ENCODE measurements around the gene PRKACB.
"Not testable (repeated sequence)": the region's sequence is repeated elsewhere in the genome, so short reads cannot be mapped to it uniquely, and the experiment has no call there.

The PRKACB gene

DNA sequence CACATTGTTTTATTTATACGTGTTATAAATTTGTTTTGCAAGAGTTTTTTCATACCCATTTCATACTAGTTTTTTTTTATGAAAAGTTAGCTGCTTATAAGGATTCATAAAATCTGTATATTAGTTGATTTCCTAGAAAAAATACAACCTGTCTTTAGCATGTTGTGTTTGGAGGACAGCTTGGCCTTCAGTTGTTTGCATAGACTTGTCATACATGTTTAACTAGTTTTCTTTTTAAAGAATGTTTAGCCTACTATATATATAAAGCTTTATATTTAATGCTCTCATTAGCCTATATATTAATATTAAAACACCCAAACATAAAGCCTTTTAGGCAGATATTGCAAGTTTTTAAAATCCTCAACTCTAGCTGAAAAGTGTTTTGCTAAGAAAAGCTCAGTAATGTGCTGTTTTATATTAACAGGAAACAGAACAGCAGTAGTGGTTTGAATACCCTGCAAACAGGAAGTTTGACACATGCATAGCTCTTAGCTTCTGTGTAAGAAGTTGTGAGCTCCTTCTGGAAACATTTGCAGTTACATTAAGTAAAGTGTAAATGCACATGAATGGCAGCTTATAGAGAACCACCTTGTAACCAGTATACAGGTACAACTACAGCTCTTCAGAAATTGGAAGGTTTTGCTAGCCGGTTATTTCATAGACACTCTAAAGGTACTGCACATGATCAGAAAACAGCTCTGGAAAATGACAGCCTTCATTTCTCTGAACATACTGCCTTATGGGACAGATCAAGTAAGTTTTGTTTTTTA is at the start of gene PRKACB:
PRKACB (plus strand) TSS at position 476 of the 770 bp plus-strand sequence; CDS start at position 567, 91 bp downstream.
- peak; percentile 20 for DNase-seq

DNA sequence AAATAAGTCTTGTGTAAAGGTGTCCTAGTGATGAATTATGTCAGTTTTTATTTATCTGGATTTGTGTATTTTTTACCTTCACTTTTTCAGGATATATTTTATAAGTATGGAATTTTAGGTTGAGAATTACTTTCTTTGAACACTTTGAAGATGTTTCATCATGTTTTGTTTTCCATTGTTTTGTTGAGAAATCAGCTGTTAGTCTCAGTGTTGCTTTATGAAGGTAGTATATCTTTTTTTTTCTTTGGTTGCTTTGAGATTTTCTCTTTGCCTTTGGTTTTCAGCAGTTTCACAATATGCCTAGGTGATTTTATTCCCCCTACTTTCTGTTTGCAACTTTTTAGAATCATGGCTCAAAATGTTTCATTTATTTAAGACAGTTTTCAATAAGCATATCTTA is 48.8 kb upstream of the PRKACB start:
- no peak for DNase-seq

DNA sequence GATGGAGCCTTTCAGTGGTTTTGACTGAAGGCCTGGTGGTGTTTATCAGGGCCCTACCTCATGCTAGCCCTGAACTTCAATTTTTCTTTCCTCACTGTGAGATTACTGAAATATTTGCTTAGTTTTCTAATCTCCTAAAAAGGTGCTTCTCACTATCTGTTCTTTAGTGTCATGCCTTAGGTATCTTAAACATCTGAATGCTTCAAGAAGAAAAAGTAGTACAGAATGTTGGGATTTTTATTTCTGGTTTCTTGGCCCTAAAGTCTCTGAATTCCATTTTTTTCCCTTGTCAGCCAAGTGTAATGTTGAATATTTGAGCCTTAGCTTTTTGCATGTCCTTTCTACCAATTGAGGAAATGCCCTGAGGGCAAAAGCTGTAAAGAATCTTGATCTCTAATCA is 47.9 kb upstream of the PRKACB start:
- no peak for DNase-seq

DNA sequence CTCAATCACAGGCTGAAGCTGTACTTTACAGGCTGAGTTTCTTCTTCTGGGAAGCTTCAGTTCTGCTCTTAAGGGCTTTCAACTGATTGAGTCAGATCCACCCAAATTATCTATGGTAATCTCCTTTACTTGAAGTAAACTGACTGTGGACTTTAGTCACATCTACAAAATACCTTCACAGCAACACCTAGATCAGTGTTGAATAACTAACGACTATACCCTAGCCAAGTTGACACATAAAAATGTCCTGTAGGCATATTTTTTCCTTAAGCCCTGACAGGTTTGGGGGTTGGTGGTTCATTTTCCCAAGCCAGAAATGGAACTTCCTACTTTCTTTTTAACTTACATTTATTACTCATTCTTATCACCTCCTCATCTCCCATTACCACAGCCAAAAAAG is 42.9 kb upstream of the PRKACB start:
- DNase-seq = no peak

DNA sequence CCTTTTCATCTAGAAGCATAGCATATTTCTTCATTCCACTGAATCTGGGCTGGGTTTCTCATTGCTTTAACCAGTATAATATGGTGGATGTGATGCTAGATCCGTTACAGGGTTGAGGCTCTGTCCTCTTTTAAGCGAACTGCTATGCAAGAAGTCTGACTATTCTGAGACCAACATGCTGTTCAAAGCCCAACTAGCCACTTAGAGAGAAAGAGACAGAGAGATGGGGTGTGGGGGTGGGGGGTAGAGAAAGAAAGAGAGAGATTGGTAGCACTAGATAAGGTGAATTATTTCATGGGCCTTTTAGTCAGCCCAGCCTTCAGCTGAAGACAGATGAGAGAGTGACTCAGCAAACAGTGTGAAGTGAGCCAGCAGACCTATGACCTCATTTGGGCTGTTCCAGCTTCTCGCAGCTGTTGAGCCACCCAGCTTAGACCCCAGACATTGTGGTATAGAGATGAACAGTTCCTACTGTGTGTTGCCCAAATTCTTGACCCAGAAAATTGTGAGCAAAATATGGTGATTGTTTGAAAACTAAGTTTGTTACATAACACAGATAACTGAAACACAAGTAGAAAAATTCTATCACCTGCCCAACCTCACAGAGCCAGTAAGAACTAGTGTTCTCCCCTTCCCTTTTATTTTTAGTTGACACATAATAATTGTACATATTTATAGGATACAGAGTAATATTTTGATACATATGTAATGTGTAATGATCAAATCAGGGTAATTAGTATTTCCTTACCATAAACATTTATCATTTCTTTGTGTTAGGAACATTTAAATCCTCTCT is 40.7 kb upstream of the PRKACB start:
- no peak for DNase-seq

DNA sequence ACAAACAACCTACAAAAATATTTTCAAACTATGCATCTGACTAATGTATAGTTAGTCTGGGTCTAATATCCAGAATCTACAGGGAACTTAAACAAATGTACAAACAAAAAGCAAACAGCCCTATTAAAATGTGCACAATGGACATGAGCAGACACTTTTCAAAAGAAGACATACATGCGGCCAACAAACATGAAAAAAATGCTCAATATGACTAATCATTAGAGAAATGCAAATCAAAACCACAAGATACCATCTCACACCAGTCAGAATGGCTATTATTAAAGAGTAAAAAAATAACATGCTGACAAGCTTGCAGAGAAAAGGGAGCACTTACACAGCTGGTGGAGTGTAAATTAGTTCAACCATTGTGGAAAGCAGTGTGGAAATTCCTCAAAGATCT is 36.5 kb upstream of the PRKACB start:
- not testable (repeated sequence) for DNase-seq

DNA sequence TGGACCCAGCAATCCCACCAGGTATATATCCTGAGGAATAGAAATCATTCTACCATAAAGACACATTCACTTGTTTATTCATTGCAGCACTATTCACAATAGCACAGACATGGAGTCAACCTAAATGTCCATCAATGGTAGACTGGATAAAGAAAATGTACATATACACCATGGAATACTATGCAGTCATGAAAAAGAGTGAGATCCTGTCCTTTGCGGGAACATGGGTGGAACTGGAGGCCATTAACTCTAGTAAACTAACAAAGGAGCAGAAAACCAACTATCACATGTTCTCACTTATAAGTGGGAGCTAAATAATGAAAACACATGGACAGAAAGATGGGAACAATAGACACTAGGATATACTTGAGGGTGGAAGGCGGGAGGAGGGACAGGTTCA is 36.1 kb upstream of the PRKACB start:
- DNase-seq = no peak

DNA sequence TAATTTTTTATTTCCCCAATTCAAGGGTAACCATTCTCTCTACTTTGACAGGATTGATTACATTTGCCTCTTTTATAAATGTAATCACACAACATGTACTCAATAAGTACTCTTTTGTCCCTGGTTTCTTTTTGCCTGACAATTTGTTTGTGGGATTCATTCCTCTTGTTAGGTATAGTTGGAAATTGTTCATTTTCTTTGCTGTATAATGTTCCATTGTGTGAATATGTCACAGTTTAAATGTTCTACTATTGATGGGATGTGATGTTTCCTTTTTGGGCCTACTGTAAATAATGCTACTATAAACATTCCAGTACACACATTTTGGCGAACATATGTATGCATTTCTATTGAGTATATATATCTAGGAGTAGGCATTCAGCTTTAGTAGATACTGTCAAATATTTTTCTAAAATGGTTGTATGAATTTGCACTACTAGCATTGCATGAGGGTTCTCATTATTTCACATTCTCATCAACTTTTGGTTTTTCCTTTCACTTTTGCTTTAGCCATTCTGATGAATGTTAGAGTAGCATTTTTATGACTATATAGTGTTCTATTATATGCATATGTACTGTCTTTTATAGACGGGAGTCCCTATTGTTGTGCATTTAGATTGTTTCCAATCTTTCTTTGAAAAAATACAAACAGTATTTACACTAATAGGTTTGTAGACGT is 35.0 kb upstream of the PRKACB start:
- no peak for DNase-seq

DNA sequence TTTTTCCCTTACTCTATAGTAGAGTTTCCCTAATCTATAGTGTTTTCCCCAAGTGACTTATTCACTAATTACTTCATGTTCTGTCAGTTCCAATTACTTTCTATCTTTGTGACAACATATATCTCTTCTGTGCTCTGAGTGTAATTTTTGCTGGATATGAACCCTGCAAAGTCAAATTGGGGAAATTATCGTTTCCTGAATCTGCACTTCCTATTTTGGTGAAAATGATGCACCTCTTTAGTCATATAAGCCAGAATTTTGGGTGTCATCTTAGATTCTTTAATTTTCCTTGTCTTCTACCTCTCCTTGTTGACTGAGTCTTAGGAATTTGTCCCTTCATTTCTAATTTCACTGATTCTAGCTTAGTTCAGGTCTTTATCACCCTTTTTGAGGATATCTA is 33.4 kb upstream of the PRKACB start:
- no peak for DNase-seq

DNA sequence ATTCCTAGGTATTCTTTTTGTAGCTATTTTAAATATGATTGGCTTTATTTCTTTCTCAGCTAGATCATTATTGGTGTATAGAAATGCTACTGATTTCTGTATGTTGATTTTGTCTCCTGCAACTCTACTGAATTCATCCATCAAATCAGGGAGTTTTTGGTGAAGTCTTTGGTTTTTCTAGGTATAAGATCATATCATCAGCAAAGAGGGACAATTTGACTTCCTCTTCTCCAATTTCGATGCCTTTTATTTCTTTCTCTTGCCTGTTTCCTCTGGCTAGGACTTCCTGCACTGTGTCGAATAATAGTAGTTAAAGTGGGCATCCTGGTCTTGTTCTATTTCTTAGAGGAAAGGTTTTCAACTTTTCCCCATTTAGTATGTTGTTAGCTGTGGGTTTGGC is 27.5 kb upstream of the PRKACB start:
- DNase-seq = no peak

DNA sequence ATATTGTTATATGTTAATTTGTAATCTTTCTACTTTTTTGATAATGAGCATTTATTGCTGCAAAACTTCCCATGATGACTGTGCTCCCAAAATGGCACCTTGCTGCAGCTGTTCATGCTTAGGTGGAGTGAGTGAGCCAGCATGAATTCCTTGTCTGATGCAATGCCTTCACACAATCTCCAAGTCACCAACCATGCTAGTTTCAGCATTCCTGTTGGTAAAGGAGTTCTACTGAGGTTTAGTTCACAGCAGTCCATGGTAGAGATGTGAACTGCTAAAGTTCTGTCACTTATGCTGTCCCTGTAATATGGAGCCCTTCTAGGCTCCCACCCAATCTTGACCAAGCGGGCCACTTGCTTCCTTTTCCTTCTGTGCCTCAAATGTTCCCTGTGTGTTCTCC is 26.2 kb upstream of the PRKACB start:
- DNase-seq = no peak

DNA sequence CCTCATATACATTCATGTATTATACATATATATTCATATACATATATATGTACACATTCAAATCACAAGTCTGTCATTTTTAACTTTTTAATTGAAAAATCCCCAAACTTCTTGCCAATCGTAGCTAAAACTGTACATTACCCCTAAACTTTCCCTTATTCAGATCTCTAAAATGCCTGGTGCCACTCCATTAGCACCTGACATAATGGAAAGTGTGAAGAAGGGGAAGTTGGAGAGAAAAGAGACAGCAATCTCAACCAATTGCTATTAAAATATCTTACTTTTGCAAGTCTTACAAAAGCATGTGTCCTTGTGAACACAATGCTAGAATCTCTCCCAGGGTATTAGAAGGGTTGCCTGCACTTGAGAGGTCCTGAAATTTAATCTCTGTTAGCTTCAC is 22.7 kb upstream of the PRKACB start:
- DNase-seq = no peak

DNA sequence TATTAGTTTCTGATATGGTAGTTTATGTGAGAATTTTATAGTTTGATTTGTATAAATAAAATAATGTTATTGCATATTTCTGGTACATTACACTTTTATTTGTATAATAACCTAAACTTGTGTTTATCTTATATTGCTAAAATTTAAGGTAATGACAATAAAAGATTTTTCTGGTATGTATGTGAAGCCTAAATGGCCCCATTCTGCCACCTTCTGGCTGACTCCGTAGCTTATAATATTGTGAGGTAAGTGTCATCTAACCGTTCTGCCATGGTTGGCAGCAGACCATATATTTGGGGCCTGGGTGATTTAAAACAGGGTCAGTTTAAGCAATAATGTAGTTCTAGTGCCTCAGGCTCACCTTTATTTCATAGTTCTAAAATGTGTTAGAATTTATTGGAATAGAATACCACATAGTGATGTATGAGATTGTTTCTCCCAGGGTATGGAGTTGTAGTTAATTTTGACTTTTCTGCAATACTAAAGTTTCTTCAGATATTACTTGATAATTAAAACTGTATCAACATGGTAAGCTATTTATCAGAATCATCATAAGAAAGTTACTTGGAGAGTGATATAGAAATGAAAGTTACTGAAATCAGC is 21.2 kb upstream of the PRKACB start:
- DNase-seq = peak; percentile 23

DNA sequence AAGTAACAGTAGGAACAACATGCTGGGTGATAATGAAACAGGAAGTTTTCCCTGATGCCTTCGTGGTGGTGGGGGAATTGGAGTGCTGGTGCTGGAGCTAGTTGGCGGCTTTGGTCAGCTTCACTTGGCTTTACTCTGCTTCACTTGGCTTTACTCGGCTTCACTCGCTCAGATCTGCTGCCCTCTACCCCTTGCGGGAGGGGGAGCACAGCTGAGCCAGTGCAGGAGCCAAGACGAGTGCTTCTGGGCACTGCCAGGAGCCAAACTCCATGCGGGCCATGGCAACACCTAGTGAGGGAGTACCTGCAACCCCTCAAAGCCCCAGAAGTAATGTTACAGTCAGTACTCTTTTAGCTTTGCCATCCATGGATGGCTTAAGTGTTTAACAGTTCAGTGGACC is 10.6 kb upstream of the PRKACB start:
- DNase-seq = no peak

DNA sequence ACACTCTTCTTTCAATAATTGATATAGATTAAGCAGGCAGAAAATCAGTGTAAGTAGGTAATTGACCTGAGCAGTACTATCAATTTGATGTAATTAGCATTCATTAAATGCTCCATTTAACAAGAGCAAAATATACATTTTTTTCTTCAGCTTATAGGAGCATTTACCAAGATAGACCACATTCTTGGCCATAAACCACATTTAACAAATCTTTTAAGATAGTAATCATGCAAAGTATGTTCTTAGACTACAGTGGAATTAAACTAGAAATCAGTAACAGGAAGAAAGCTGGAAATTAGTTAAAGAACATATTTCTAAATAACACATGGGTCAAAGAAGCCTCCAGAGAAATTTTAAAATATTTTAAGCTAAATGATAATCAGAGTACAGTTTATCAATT is 8.7 kb upstream of the PRKACB start:
- no peak for DNase-seq

DNA sequence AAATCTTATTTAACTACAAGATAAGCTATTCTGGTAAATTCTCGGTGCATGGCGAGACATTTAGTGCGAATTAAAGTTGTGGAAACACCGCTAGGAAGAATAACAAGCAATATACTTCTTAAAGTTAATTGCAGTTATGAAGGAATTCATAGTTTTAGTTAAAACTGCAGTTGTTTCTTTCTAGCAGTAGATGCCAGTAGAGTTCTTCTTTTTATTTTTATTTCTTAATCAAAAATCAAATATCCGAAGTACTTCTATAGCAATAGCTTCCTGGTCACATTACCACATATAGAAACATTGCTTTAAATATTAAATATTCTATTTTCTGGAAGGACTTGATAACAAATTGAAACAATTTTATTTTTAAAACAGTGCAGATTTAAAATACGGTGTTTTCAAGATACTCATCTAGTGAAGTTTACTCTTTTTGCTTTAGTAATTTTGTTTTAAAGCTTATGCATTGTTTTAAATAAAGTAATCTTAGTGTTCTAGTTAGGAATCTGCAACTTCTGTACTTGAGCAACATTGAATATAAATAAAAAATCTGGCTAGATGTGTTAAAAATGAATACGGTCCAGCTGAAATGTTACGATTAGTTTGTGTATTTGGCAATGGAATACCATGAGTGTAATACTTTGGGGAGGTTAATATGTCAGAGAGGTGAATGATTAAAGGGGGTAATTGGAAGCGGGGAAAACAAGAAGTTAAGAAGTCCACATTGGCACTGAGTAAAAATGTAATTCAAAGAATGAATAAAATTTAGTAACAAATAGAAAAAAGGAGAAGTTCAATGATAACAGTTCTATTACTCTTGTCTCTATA is 2.7 kb upstream of the PRKACB start:
- no peak for DNase-seq

DNA sequence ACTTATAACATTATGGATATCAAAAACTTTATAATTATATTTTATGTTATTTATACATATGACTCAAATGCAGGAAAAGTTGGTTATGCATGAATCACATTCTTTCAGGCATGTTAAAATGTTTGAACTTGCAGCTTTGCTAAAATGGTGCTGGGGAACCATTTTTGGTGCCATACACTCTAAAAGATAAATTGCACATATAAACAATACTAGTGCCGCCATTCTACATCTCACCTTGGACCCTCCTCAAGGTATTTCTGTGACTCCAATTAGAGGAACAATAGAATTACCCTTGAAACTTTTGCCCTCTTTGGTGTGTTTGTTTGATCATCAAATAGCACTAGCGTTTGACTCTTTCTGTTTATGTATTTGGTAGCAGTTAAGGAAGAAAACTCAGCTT is 997 bp downstream of the PRKACB start:
- no peak for DNase-seq

DNA sequence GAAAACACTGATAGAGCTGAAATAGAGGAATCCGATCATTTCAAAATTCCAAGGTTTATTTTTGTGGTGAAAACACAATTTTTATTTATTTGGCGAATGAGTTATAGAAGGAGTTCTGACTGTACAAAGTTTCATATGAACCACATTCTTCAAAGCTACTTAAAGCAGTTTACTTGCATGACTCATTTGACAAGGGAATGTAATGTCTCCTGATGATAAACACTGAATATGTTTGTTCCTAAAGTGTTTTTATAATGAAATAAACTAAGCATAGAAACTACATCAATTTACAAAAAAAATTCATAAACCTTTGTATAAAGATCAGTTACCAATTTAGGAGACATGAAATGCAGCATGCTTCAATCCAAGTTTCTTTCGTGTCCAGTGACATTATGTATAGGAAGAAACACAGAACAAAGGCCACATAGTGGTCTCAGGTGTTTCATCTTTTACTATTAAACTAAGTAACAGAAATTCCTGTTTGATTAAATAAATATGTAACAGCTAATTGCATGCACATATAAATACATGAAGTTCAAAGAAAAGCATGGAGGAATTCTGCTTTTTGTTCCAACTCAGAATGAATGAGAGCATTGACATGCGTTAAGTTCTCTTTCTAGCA is 2.5 kb downstream of the PRKACB start:
- DNase-seq = no peak

DNA sequence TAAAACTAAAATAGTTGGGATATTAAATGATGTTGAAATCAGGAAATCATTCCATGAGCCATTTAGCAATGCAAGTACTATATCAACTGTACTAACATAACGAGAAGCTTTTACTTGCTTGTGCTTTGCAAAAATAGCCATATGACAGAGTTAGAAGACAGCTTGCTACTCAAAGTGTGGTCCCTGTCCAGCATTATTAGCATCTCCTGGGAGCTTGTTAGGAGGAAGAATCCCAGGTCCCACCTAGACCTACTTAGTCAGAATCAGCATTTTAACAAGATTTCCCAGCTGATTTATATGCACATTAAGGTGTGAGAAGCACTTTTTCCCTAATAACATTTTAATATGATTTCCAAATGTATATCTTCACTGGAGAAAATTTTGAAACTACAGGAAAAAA is 4.7 kb downstream of the PRKACB start:
- no peak for DNase-seq

DNA sequence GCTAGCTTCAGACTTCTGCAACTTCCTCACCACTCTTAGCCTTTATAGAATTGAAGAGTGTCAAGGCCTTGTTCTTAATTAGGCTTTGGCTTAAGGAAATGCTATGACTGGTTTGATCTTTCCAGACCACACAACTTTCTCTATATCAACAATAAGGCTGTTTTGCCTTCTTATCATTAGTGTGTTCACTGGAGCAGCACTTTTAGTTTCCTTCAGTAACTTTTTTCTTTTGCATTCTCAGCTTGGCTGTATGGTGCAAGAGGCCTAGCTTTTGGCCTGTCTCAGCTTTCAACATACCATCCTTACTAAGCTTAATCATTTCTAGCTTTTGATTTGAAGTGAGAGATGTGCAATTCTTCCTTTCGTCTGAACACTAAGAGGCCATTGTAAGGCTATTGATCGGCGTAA is 8.6 kb downstream of the PRKACB start:
- DNase-seq = no peak

DNA sequence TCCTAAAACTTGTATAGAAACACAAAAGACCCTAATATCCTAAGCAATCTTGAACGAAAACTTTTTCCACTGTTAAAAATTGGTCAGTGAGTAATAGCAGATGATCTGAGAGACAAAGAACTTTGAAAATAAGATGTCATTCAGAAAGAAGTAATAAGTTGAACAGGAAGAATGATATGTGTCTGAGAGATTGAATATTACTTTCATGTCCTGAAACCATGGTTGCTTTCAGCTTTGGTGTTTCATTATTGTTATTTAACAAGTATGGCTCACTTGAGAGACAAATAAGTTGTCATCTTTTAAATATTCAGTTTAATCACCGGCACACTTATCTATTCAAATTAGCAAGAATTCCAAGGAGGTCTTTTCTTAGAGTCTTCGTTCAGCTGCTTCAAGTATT is 11.4 kb downstream of the PRKACB start:
- no peak for DNase-seq

DNA sequence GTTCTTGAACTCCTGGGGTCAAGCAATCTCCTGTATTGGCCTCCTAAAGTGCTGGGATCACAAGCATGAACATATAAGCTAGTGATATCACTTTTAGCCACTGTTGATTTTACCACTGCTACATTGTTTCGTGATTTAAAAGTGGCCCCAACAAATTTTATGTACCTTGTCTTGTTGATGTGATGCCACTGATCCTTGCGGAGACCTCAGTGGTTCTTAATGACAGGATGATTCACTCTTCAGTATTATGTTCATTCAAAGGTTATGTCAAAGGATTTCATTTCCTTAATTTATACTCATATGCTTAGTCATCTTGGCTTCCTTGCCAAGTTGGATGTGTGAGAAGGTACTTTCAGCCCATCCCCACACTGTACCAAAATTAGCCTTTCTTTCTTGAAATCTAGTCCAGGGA is 12.1 kb downstream of the PRKACB start:
- no peak for DNase-seq
